ENCODE measurements around the gene RIN3. TPM values are rescaled to one million over a fixed set of nuclear protein-coding genes. Genes with fewer than 3 reads are reported as not detected.

Gene RIN3
- total and polyA plus RNA-seq, 8 donors, result 13.8 to 54.8 (median 18.0) TPM

GRCh38 chr14:92613008-92613658 is 99.6 kb downstream of the RIN3 start:
- Histone ChIP-seq H3K27ac (no peak overlapping the region), H3K27me3 (no peaks in the 10 kb centered on the region), H3K4me1 (peaks cover 0 to 33% of the 10 kb centered on the region in 2 donors), H3K9me3 (no peaks in the 10 kb centered on the region), H3K4me3 (no peak overlapping the region), H3K36me3 (peaks cover 0 to 8% of the 10 kb centered on the region in 2 donors)
- intact Hi-C loops (cut with DNase I), result no loop called here
- TF ChIP-seq CTCF (IDR thresholded peaks at IDR 0.05), result peak; percentile 61 to 85
- peak in 1 of 4 donors; percentile 83 for DNase-seq
- peak; percentile 60 for ATAC-seq

GRCh38 chr14:92613681-92614260 is 100.2 kb downstream of the RIN3 start:
- Histone ChIP-seq H3K9me3 (no peaks in the 10 kb centered on the region), H3K4me3 (no peak overlapping the region), H3K27me3 (no peaks in the 10 kb centered on the region), H3K27ac (no peak overlapping the region), H3K4me1 (peaks cover 0 to 30% of the 10 kb centered on the region in 2 donors), H3K36me3 (peaks cover 0 to 8% of the 10 kb centered on the region in 2 donors)
- intact Hi-C loops (cut with DNase I), result no loop called here
- ATAC-seq (no peak), DNase-seq (no peak)
- no peak for TF ChIP-seq CTCF (IDR thresholded peaks at IDR 0.05)

- intact Hi-C loops (cut with DNase I), result no loop called here
- Histone ChIP-seq H3K4me1 (peaks cover 0 to 13% of the 10 kb centered on the region in 2 donors), H3K27me3 (no peaks in the 10 kb centered on the region), H3K4me3 (no peak overlapping the region), H3K27ac (no peak overlapping the region), H3K9me3 (no peaks in the 10 kb centered on the region), H3K36me3 (peaks cover 0 to 8% of the 10 kb centered on the region in 2 donors)
- no peak for ATAC-seq
- no peak for DNase-seq
- TF ChIP-seq CTCF (IDR thresholded peaks at IDR 0.05), result no peak
Observed at GRCh38 chr14:92615451-92615850, 101.9 kb downstream of the RIN3 start.

DNA sequence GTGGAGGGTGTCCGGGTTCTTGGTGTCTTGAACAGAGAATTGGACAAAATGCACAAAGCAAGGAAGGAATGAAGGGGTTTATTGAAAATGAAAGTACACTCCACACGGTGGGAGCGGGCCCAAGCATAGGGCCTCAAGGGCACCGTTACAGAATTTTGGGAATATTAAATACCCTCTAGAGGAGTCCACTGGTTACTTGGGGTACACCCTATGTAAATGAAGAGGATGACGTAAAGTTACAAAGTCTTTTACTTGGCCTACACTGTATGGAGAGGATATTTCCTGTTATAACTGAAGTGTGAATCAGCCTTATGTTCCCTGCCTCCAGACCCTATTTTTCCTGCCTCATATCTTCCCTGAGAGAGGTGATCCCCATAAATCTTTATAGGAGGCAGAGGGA is 102.6 kb downstream of the RIN3 start:
- H3K27ac ChIP-seq, result no peak overlapping the region
- no peak for TF ChIP-seq CTCF (IDR thresholded peaks at IDR 0.05)
- no peak for DNase-seq

GRCh38 chr14:92617581-92617980 is 104.0 kb downstream of the RIN3 start:
- peaks cover 0 to 12% of the 10 kb centered on the region in 2 donors for H3K4me1 ChIP-seq
- DNase-seq, result peak in 1 of 4 donors; percentile 69

More for the DNA sequence above, 102.6 kb downstream of the RIN3 start:
- H3K4me3 ChIP-seq, result no peak overlapping the region
- intact Hi-C loops (cut with DNase I), result no loop called here
- ATAC-seq, result no peak
- H3K9me3 ChIP-seq, result no peaks in the 10 kb centered on the region
- peaks cover 0 to 8% of the 10 kb centered on the region in 2 donors for H3K36me3 ChIP-seq
- no peaks in the 10 kb centered on the region for H3K27me3 ChIP-seq
- peaks cover 0 to 12% of the 10 kb centered on the region in 2 donors for H3K4me1 ChIP-seq

More at GRCh38 chr14:92617581-92617980, 104.0 kb downstream of the RIN3 start:
- H3K36me3 ChIP-seq, result peaks cover 0 to 15% of the 10 kb centered on the region in 2 donors
- ATAC-seq, result no peak
- H3K9me3 ChIP-seq, result peaks cover 0 to 12% of the 10 kb centered on the region in 2 donors
- no peak overlapping the region for H3K4me3 ChIP-seq
- no peak overlapping the region for H3K27ac ChIP-seq
- intact Hi-C loops (cut with DNase I), result no loop called here
- H3K27me3 ChIP-seq, result no peaks in the 10 kb centered on the region
- no peak for TF ChIP-seq CTCF (IDR thresholded peaks at IDR 0.05)
